HepG2 (cell line): ENCODE measurements around the gene TMEM108. TPM values are rescaled to one million over a fixed set of nuclear protein-coding genes. Genes with fewer than 3 reads are reported as not detected.

Experiments used
- ATAC-seq: fragments of 200-7000 bp; cut with Tn5 transposase; 3 replicates; pipeline ENCODE4 v1.9.1; 2020; ENCODE audit warnings: mild to moderate bottlenecking, moderate library complexity
- BruUV-seq: library from RNA; stranded (reverse); fragments of 400-500 nt; replicated peaks from 2 replicates; lab custom pipeline; 2021; lab: Mats Ljungman, UMichigan
- CTCF ChIA-PET: fragments of 300-600 bp; formaldehyde crosslinking; extraction: SDS; loops from one replicate; lab custom pipeline; 2021; ENCODE audit warnings: low total read pairs, inconsistent platforms, low intra/inter-chr PET ratio; lab: Yijun Ruan, JAX
- POLR2A ChIA-PET: fragments of 350-600 bp; sonication (Branson Sonifier 250); formaldehyde crosslinking; loops from one replicate; lab custom pipeline; 2020; ENCODE audit warnings: antibody characterized with exemption, inconsistent platforms; lab: Yijun Ruan, JAX
- DNase-seq: peaks from one replicate; pipeline ENCODE4 v3.0.0-alpha.2; 2015; ENCODE audit warnings: low spot score
- FAIRE-seq: peaks from 3 replicates; lab custom pipeline; 2011; peaks lifted over from hg19 to GRCh38; lab: Jason Lieb, UNC
- H2AFZ ChIP-seq: one replicate; pipeline ENCODE4 v1.6.1; 2011; ENCODE audit warnings: low read length, inconsistent platforms
- H3K27ac ChIP-seq: fragments of 300-600 bp; 3 replicates; pipeline ENCODE4 v1.8.0; 2011; ENCODE audit warnings: mixed run types, mild to moderate bottlenecking, mixed read lengths, low read length, inconsistent platforms; ENCODE audit not compliant: insufficient read depth; ENCODE audit errors: extremely low read length
- H3K27me3 ChIP-seq, 2 experiments: fragments of 200-600 bp in 1 of 2; 2 replicates in 1 of 2; 3 replicates in 1 of 2; pipeline versions ENCODE4 v1.6.0 to v1.8.0; 2011; ENCODE audit warnings: low read length in 2 of 2, mild to moderate bottlenecking in 2 of 2, moderate library complexity in 2 of 2, inconsistent platforms in 1 of 2; ENCODE audit not compliant: insufficient read depth in 2 of 2, control insufficient read depth in 1 of 2
- H3K36me3 ChIP-seq, 2 experiments: fragments of 200-600 bp in 1 of 2; replicated peaks in 1 of 2; 2 replicates in 1 of 2; 3 replicates in 1 of 2; pipeline versions ENCODE4 v1.5.1 to v1.8.0; 2011; ENCODE audit warnings: low read length in 2 of 2, inconsistent platforms in 1 of 2; ENCODE audit not compliant: insufficient read depth in 2 of 2, control insufficient read depth in 1 of 2
- H3K4me1 ChIP-seq: 2 replicates; pipeline ENCODE4 v1.5.1; 2012; ENCODE audit warnings: low read length, inconsistent platforms; ENCODE audit not compliant: insufficient read depth
- H3K4me2 ChIP-seq: 2 replicates; pipeline ENCODE4 v1.6.0; 2011; ENCODE audit warnings: low read depth, low read length, inconsistent platforms
- H3K4me3 ChIP-seq, 3 experiments: fragments of 200-600 bp in 1 of 3; sonication (generic), shearing (Covaris generic) in 1 of 3; replicated peaks in 1 of 3; 2 replicates each; pipeline ENCODE4 v1.5.1; 2011 to 2016; ENCODE audit warnings: low read length in 3 of 3, inconsistent platforms in 2 of 3, low read depth in 2 of 3, mild to moderate bottlenecking in 2 of 3, control low read depth in 1 of 3, mixed read lengths in 1 of 3; ENCODE audit not compliant: insufficient read depth in 1 of 3
- H3K79me2 ChIP-seq: one replicate; pipeline ENCODE4 v1.6.1; 2011; ENCODE audit warnings: low read length, inconsistent platforms; ENCODE audit not compliant: insufficient read depth
- H3K9ac ChIP-seq: 2 replicates; pipeline ENCODE4 v1.6.0; 2011; ENCODE audit warnings: mild to moderate bottlenecking, low read depth, low read length, inconsistent platforms; ENCODE audit not compliant: insufficient read depth
- H3K9me3 ChIP-seq: 2 replicates; pipeline ENCODE4 v1.5.1; 2012; ENCODE audit warnings: mild to moderate bottlenecking, low read length
- H4K20me1 ChIP-seq: 2 replicates; pipeline ENCODE4 v1.6.0; 2011; ENCODE audit warnings: inconsistent platforms, mild to moderate bottlenecking, low read length, moderate library complexity; ENCODE audit not compliant: insufficient read depth
- CHD4 ChIP-seq: fragments of 200-600 bp; sonication (generic); IDR thresholded peaks from 2 replicates; pipeline ENCODE4 v1.7.0; 2017; ENCODE audit warnings: mild to moderate bottlenecking, low read length, borderline replicate concordance
- FOXA3 ChIP-seq: IDR thresholded peaks from 2 replicates; pipeline ENCODE4 v1.6.1; 2016; ENCODE audit warnings: missing genetic modification reagents, missing compliant biosample characterization
- HDAC1 ChIP-seq: sonication (generic); formaldehyde crosslinking; IDR thresholded peaks from 2 replicates; pipeline ENCODE4 v1.5.1; 2020; ENCODE audit warnings: mild to moderate bottlenecking, missing genetic modification reagents
- MEIS2 ChIP-seq: sonication (generic); formaldehyde crosslinking; IDR thresholded peaks from 2 replicates; pipeline ENCODE4 v1.9.0; 2021; ENCODE audit warnings: mild to moderate bottlenecking, missing genetic modification reagents
- PHF8 ChIP-seq: sonication (generic); formaldehyde crosslinking; IDR thresholded peaks from 2 replicates; pipeline ENCODE4 v1.5.0; 2020; ENCODE audit warnings: missing genetic modification reagents
- SIN3A ChIP-seq: IDR thresholded peaks from 2 replicates; pipeline ENCODE4 v1.6.1; 2011; ENCODE audit warnings: low read depth, mild to moderate bottlenecking, control low read depth, low read length, borderline replicate concordance
- SSRP1 ChIP-seq: IDR thresholded peaks from 2 replicates; pipeline ENCODE4 v1.6.1; 2016; ENCODE audit warnings: control low read depth
- ZEB1 ChIP-seq: IDR thresholded peaks from 2 replicates; pipeline ENCODE4 v1.6.1; 2012; ENCODE audit warnings: mild to moderate bottlenecking, low read depth, inconsistent platforms; ENCODE audit not compliant: insufficient replicate concordance
- ZNF264 ChIP-seq: sonication (generic); formaldehyde crosslinking; IDR thresholded peaks from 2 replicates; pipeline ENCODE4 v1.4.0; 2020; ENCODE audit warnings: missing genetic modification reagents
- ZNF589 ChIP-seq: sonication (generic); formaldehyde crosslinking; conservative IDR thresholded peaks from 2 replicates; pipeline ENCODE4 v1.8.0; 2022; ENCODE audit warnings: mild to moderate bottlenecking, moderate library complexity, missing genetic modification reagents
- ZNF614 ChIP-seq: IDR thresholded peaks from 2 replicates; pipeline ENCODE4 v1.6.1; 2018; ENCODE audit warnings: missing biosample characterization, missing genetic modification reagents, inconsistent platforms, borderline replicate concordance
- WGBS: methylation state at CpG from one replicate; pipeline ENCODE4 v1.1.6; 2017; ENCODE audit warnings: low lambda C conversion rate; 5-methylcytosine and 5-hydroxymethylcytosine counted together
- in situ Hi-C: cut with HindIII; loops from 2 replicates; pipeline ENCODE4 v1.10.0; 2017; ENCODE audit warnings: low pct_unique_long_range_greater_than_20kb; ENCODE audit not compliant: extremely low pct_ligation_motif_present
- intact Hi-C: fragments of 100-400 bp; cut with micrococcal nuclease; formaldehyde crosslinking; loops from one replicate; pipeline ENCODE4 v1.10.0; 2022; ENCODE audit not compliant: unreplicated experiment
- polyA plus RNA-seq, 8 experiments: library from polyadenylated mRNA; depleted of rRNA in 3 of 8; stranded (reverse) in 7 of 8; unstranded in 1 of 8; fragments of >200 nt; fragmentation: Illumina TruSeq in 4 of 8; extraction: Trizol in 4 of 8; gene quantifications; 2 replicates each; pipeline versions ENCODE4 v1.2.1 to v1.2.3, GENCODE V29; 2011 to 2016; ENCODE audit warnings: low read depth in 4 of 8, missing spikeins in 1 of 8, mixed read lengths in 1 of 8; ENCODE audit not compliant: insufficient read depth in 1 of 8
- total RNA-seq, 5 experiments: library from RNA; depleted of rRNA; stranded (reverse); fragments of >200 nt; fragmentation: Illumina TruSeq; extraction: Trizol; gene quantifications; 2 replicates each; pipeline ENCODE4 v1.2.3, GENCODE V29; 2016; ENCODE audit warnings: low read depth in 1 of 5
- TF ChIP-seq, protein P1 (sequence below): sonication (generic); formaldehyde crosslinking; conservative IDR thresholded peaks from 2 replicates; pipeline ENCODE4 v1.8.0; 2022; ENCODE audit warnings: low read depth, missing genetic modification reagents

The TMEM108 gene
- total and polyA plus RNA-seq, 2 of the 13 experiments (the other 11 are each of a cell fraction or from before 2014, with no cell fraction given), result not detected

DNA sequence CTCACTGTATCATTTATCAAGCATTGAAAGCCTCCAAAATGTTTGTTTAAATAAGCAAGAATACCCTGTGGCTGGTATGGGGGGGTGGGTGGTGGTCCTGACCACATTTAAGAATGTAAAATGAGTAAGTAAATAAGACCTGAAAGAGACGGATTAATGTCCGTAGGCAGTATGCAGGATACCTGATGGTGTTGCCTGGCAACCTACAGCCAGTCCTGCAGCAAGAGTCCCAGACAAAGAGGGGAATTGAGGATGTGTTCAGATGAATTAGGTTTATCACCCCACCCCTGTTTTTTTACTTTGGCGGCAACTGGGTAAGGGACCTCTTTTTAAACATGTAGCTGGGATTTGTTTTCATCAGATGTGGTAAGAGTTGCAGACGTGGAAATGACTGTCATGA lies 261.9 kb downstream of the TMEM108 start:
- intact Hi-C loops (no loop called here), in situ Hi-C loops (no loop called here)
- H3K79me2 ChIP-seq, result no peaks in the 10 kb centered on the region
- ChIA-PET CTCF (no interaction called here), POLR2A (no interaction called here)
- H3K4me1 ChIP-seq, result no peaks in the 10 kb centered on the region
- H3K4me3 ChIP-seq, result no peak overlapping the region
- no peak for FAIRE-seq
- ATAC-seq, result no peak
- no peaks in the 10 kb centered on the region for H3K9me3 ChIP-seq
- WGBS, result 27% methylated on average over 4 of the region's 4 CpGs
- H3K4me2 ChIP-seq, result no peak overlapping the region
- DNase-seq, result no peak
- H3K9ac ChIP-seq, result no peak overlapping the region
- TF ChIP-seq SIN3A (no peak), PHF8 (CRISPR knock-in tag) (no peak), ZNF264 (CRISPR knock-in tag) (no peak), SSRP1 (CRISPR knock-in tag) (no peak), ZEB1 (no peak), FOXA3 (CRISPR knock-in tag) (no peak), HDAC1 (no peak), ZNF589 (no peak), ZNF614 (CRISPR knock-in tag) (no peak), CHD4 (no peak), MEIS2 (no peak)
- TF ChIP-seq, protein P1, sequence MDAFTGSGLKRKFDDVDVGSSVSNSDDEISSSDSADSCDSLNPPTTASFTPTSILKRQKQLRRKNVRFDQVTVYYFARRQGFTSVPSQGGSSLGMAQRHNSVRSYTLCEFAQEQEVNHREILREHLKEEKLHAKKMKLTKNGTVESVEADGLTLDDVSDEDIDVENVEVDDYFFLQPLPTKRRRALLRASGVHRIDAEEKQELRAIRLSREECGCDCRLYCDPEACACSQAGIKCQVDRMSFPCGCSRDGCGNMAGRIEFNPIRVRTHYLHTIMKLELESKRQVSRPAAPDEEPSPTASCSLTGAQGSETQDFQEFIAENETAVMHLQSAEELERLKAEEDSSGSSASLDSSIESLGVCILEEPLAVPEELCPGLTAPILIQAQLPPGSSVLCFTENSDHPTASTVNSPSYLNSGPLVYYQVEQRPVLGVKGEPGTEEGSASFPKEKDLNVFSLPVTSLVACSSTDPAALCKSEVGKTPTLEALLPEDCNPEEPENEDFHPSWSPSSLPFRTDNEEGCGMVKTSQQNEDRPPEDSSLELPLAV (CRISPR knock-in tag), result no peak
- H3K27ac ChIP-seq, result no peak overlapping the region
- peaks cover 0 to 4% of the 10 kb centered on the region in 2 experiments; a peak in 1 of 5 replicates for H3K27me3 ChIP-seq
- H3K36me3 ChIP-seq, result no peaks in the 10 kb centered on the region
- no TSS peak for BruUV-seq
- H2AFZ ChIP-seq, result no peak overlapping the region
- no peaks in the 10 kb centered on the region for H4K20me1 ChIP-seq
